Measurements from ENCODE around the gene ADAM12. TPM values are rescaled to one million over a fixed set of nuclear protein-coding genes. Genes with fewer than 3 reads are reported as not detected.

ADAM12 gene
- total RNA-seq, 2 experiments from 2014 or later, result 1.2 to 1.7 TPM

DNA sequence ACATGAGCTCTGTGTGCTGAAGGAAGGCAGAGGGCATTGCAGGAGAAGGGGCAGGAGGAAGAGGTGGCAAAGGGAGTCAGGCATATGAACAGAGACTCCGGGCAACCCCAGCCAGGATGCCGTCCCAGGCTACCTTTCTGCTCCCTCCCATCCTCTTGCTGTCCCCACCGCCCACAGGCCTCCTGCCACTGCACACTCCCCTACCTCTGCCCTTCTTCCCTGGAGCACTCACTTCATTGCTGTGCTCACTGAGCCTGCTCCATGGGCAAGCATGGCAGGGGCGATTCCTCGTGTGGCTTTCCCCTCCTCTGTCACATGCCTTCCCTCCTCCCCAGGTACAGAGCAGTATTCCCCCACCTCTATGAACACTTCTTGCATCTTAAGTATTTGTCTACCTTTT is 398.5 kb downstream of the ADAM12 start:
- CTCF ChIA-PET, result no interaction called here
- ATAC-seq (no peak), DNase-seq (no peak)
- Mint-ChIP-seq H3K9me3 (ENCODE audit: low read depth) (peaks cover 4% of the 10 kb centered on the region), H3K4me1 (no peaks in the 10 kb centered on the region), H3K4me3 (no peak overlapping the region), H3K27me3 (peaks cover 3% of the 10 kb centered on the region), H3K36me3 (ENCODE audit: low read depth) (no peaks in the 10 kb centered on the region), H3K27ac (no peak overlapping the region)
- intact Hi-C loops (cut with DNase I, micrococcal nuclease), result loop anchor here in 1 of 2 experiments (10.0 kb wide), 1 partner anchor 1865 kb away; no protein-coding TSS in a partner anchor
- POLR2A ChIA-PET, result no interaction called here

DNA sequence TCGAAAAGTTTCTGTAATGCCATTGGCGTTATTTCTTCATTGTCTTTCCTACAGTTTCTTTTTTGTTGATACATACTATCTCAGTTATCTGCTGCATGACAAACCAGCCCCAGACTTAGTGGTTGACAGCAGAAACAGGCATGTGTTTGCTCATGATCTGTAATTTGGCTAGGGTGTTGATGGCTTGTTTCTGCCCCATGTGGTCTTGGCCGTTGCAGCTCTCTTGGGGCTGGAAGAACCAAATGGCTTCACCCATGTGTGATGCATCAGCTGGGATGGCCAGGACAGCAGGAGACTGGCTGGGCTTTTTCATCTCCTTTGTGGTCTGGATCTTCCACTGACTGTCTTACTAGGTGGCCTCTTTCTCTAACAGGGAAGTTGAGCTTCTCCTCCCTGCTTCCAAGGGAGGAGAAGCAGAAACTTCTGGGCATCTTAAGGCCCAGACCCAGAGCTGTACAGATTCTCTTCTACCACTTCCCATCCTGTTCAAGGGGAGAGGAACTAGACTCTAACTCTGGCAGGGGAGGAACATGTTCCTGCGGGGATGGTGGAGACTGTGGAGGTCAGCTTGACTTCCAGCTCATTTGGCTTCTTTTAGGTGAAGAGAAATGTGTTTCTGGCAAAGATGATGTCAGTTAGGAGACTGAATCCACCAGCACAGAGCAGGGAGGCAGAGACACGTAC is 402.6 kb downstream of the ADAM12 start:
- Mint-ChIP-seq H3K27ac (no peak overlapping the region), H3K27me3 (peaks cover 10% of the 10 kb centered on the region), H3K4me1 (no peaks in the 10 kb centered on the region), H3K9me3 (ENCODE audit: low read depth) (peaks cover 4% of the 10 kb centered on the region), H3K4me3 (no peak overlapping the region), H3K36me3 (ENCODE audit: low read depth) (no peaks in the 10 kb centered on the region)
- intact Hi-C loops (cut with DNase I, micrococcal nuclease), result loop anchor here in 1 of 2 experiments (10.0 kb wide), 1 partner anchor 1869 kb away; no protein-coding TSS in a partner anchor
- POLR2A ChIA-PET, result no interaction called here
- ATAC-seq, result no peak
- CTCF ChIA-PET, result no interaction called here
- DNase-seq, result no peak

DNA sequence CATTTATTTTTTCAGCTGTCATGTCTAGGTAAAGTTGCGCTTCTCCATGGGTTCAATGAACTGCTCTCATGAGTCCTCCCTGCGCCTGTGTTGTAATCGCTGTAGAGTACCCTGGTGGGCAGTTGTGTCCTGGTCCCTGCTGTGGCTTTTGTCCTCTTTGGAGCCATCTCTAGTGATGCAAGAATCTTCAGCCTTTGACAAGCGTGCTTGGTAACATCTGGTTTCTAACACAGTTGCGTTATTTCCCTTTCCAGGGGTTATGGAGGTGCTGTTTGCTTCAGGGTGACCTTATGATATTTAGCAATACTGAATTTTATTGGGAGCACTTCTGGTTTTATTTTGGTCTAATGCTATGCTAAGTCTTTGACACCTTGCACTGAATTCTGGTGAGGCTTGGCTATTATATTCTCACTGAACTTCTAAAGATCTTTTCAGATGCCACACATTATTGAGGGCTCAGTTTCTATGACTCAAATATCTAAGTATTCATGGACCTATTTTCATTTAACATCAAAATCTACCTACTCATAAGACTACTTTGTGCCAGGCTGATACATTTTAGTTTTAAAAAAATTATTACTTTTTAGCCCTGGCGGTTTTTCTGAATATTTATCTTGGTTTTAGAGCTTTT is 403.3 kb downstream of the ADAM12 start:
- ATAC-seq, result no peak
- DNase-seq, result no peak
- CTCF ChIA-PET, result interaction anchor here (1.0 kb wide), 1 partner anchor 152 kb away, joined by 3 read pairs; no protein-coding TSS in a partner anchor
- intact Hi-C loops (cut with DNase I, micrococcal nuclease), result loop anchor here in 1 of 2 experiments (5.0 to 10.0 kb wide), 3 partner anchors 402 to 1870 kb away; partner anchors contain the start of gene ADAM12
- no peak overlapping the region for H3K4me3 Mint-ChIP-seq
- H3K9me3 Mint-ChIP-seq (ENCODE audit: low read depth), result no peaks in the 10 kb centered on the region
- no peaks in the 10 kb centered on the region for H3K36me3 Mint-ChIP-seq (ENCODE audit: low read depth)
- H3K27ac Mint-ChIP-seq, result no peak overlapping the region
- POLR2A ChIA-PET, result no interaction called here
- H3K27me3 Mint-ChIP-seq, result peaks cover 12% of the 10 kb centered on the region
- no peaks in the 10 kb centered on the region for H3K4me1 Mint-ChIP-seq

GRCh38 chr10:125984346-125984745 is 403.9 kb downstream of the ADAM12 start:
- intact Hi-C loops (cut with DNase I, micrococcal nuclease), result loop anchor here in 1 of 2 experiments (5.0 to 10.0 kb wide), 3 partner anchors 403 to 1870 kb away; partner anchors contain the start of gene ADAM12
- no peak for DNase-seq
- no peaks in the 10 kb centered on the region for H3K36me3 Mint-ChIP-seq (ENCODE audit: low read depth)
- ATAC-seq, result no peak
- H3K27me3 Mint-ChIP-seq, result peaks cover 14% of the 10 kb centered on the region
- no peaks in the 10 kb centered on the region for H3K4me1 Mint-ChIP-seq
- no peak overlapping the region for H3K27ac Mint-ChIP-seq
- H3K9me3 Mint-ChIP-seq (ENCODE audit: low read depth), result no peaks in the 10 kb centered on the region
- ChIA-PET POLR2A (no interaction called here), CTCF (interaction anchor here (1.0 kb wide), 1 partner anchor 152 kb away, joined by 3 read pairs; no protein-coding TSS in a partner anchor)
- H3K4me3 Mint-ChIP-seq, result no peak overlapping the region

- CTCF ChIA-PET, result interaction anchor here (0.6 to 2.0 kb wide), 3 partner anchors 16 to 518 kb away, joined by 3 to 6 read pairs (median 3); no protein-coding TSS in a partner anchor
- H3K27ac Mint-ChIP-seq, result no peak overlapping the region
- intact Hi-C loops (cut with DNase I, micrococcal nuclease), result loop anchor here (2.0 to 10.0 kb wide), 5 partner anchors 404 to 1871 kb away; partner anchors contain the start of gene ADAM12 (in 1 of the 2)
Observed at GRCh38 chr10:125983656-125984055, 404.6 kb downstream of the ADAM12 start.

DNA sequence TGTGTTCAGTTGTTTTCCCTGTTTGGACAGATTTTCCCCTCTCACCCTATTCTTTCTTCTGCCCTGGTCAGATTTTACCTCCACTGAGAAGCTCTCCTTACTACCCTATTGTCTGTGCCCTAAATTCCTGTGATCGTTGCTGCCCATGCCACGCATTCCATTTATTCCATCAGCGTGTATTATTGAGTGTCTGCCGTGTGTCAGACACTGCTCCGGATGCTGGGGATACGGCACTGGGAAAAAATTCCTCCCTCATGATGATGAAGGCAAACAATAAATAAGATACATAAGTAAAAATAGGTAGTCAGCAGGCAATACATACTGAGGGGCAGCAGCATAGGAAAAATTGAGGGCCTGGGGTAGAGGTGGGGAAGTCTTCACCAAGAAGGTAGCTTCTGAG is 405.1 kb downstream of the ADAM12 start:
- POLR2A ChIA-PET, result no interaction called here
- no peaks in the 10 kb centered on the region for H3K36me3 Mint-ChIP-seq (ENCODE audit: low read depth)
- no peaks in the 10 kb centered on the region for H3K9me3 Mint-ChIP-seq (ENCODE audit: low read depth)
- H3K27me3 Mint-ChIP-seq, result peaks cover 14% of the 10 kb centered on the region
- no peak for ATAC-seq
- CTCF ChIA-PET, result interaction anchor here (0.6 to 2.0 kb wide), 7 partner anchors 12 to 1871 kb away, joined by 3 to 6 read pairs (median 3); no protein-coding TSS in a partner anchor
- H3K27ac Mint-ChIP-seq, result no peak overlapping the region
- no peak overlapping the region for H3K4me3 Mint-ChIP-seq
- intact Hi-C loops (cut with DNase I, micrococcal nuclease), result loop anchor here (2.0 to 10.0 kb wide), 5 partner anchors 404 to 1872 kb away; partner anchors contain the start of gene ADAM12 (in 1 of the 2)
- H3K4me1 Mint-ChIP-seq, result no peaks in the 10 kb centered on the region
- no peak for DNase-seq

More at GRCh38 chr10:125983656-125984055, 404.6 kb downstream of the ADAM12 start:
- no peak for DNase-seq
- peaks cover 14% of the 10 kb centered on the region for H3K27me3 Mint-ChIP-seq
- no peaks in the 10 kb centered on the region for H3K9me3 Mint-ChIP-seq (ENCODE audit: low read depth)
- POLR2A ChIA-PET, result no interaction called here
- no peaks in the 10 kb centered on the region for H3K36me3 Mint-ChIP-seq (ENCODE audit: low read depth)
- H3K4me1 Mint-ChIP-seq, result no peaks in the 10 kb centered on the region
- H3K4me3 Mint-ChIP-seq, result no peak overlapping the region
- ATAC-seq, result no peak

GRCh38 chr10:125982260-125982948 is 405.9 kb downstream of the ADAM12 start:
- Mint-ChIP-seq H3K27ac (no peak overlapping the region), H3K9me3 (ENCODE audit: low read depth) (no peaks in the 10 kb centered on the region), H3K36me3 (ENCODE audit: low read depth) (no peaks in the 10 kb centered on the region), H3K4me3 (no peak overlapping the region), H3K4me1 (no peaks in the 10 kb centered on the region), H3K27me3 (peaks cover 14% of the 10 kb centered on the region)
- ChIA-PET CTCF (interaction anchor here (0.6 to 2.0 kb wide), 9 partner anchors 11 to 1872 kb away, joined by 3 to 6 read pairs (median 3); no protein-coding TSS in a partner anchor), POLR2A (no interaction called here)
- intact Hi-C loops (cut with DNase I, micrococcal nuclease), result loop anchor here (1.0 to 10.0 kb wide), 7 partner anchors 405 to 1872 kb away; partner anchors contain the start of gene ADAM12 (in 1 of the 2)
- DNase-seq, result no peak
- peak; percentile 57 for ATAC-seq

- no peaks in the 10 kb centered on the region for H3K4me1 Mint-ChIP-seq
- CTCF ChIA-PET, result no interaction called here
- intact Hi-C loops (cut with DNase I, micrococcal nuclease), result loop anchor here (1.0 to 10.0 kb wide), 4 partner anchors 407 to 1874 kb away; partner anchors contain the start of gene ADAM12 (in 1 of the 2)
- ATAC-seq, result no peak
- no peaks in the 10 kb centered on the region for H3K36me3 Mint-ChIP-seq (ENCODE audit: low read depth)
- no peak for DNase-seq
- H3K9me3 Mint-ChIP-seq (ENCODE audit: low read depth), result no peaks in the 10 kb centered on the region
- peaks cover 15% of the 10 kb centered on the region for H3K27me3 Mint-ChIP-seq
- H3K4me3 Mint-ChIP-seq, result no peak overlapping the region
- no peak overlapping the region for H3K27ac Mint-ChIP-seq
- POLR2A ChIA-PET, result no interaction called here
Observed at GRCh38 chr10:125980521-125981035, 407.7 kb downstream of the ADAM12 start.

DNA sequence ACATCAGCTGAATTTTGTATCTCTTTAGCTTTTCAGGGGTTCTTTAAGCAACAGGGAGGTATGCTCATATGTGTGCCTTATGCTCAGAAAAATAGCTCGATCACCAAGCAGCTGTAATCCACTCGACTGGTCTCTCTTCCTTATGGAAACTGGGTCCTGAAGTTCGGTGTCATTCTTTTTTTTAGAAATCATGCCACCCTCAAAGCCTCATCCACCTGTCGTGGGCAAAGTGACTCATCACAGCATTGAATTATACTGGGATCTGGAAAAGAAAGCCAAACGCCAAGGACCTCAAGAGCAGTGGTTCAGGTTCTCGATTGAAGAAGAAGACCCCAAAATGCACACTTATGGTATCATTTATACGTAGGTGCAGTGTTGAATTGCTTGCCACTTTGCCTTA is 408.3 kb downstream of the ADAM12 start:
- POLR2A ChIA-PET, result no interaction called here
- Mint-ChIP-seq H3K27ac (no peak overlapping the region), H3K9me3 (ENCODE audit: low read depth) (no peaks in the 10 kb centered on the region), H3K27me3 (peaks cover 15% of the 10 kb centered on the region), H3K36me3 (ENCODE audit: low read depth) (no peaks in the 10 kb centered on the region), H3K4me1 (no peaks in the 10 kb centered on the region), H3K4me3 (no peak overlapping the region)
- no peak for ATAC-seq
- no peak for DNase-seq
- CTCF ChIA-PET, result no interaction called here
- intact Hi-C loops (cut with DNase I, micrococcal nuclease), result loop anchor here (1.0 to 10.0 kb wide), 4 partner anchors 407 to 1875 kb away; partner anchors contain the start of gene ADAM12 (in 1 of the 2)

DNA sequence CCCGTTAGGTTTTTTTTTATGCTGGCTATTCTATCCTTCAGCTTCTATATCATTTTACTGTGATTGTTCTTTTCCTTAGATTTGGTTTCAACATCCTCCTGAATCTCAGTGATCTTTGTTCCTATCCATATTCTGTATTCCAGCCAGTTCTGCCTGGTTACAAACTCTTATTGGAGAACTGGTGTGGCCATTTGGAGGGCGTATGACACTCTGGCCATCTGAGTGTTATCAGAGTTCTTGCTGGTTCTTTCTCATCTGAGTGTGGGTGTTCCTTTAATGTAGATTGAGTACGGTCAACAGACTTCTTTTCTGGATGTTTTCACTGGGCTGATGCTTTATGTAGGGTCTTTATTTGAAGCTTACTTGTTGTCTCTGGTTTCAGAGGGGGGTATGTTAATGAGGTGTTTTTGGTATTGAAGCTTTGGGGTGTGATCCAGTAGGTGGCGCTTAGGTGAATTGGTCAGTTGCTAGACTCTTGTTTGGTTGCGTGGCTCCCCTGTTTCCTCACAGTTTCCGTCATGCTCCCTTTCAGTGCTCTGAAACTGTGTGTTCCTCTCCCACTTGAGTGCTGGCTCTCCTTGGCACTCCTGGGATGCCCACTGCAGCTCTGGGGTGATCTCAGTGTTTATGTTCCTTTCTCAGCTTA is 411.2 kb downstream of the ADAM12 start:
- POLR2A ChIA-PET, result no interaction called here
- CTCF ChIA-PET, result interaction anchor here (0.6 kb wide), 1 partner anchor 219 kb away, joined by 3 read pairs; no protein-coding TSS in a partner anchor
- H3K4me1 Mint-ChIP-seq, result no peaks in the 10 kb centered on the region
- H3K9me3 Mint-ChIP-seq (ENCODE audit: low read depth), result no peaks in the 10 kb centered on the region
- H3K4me3 Mint-ChIP-seq, result no peak overlapping the region
- H3K36me3 Mint-ChIP-seq (ENCODE audit: low read depth), result no peaks in the 10 kb centered on the region
- H3K27me3 Mint-ChIP-seq, result peaks cover 10% of the 10 kb centered on the region
- intact Hi-C loops (cut with DNase I, micrococcal nuclease), result no loop called here
- DNase-seq (no peak), ATAC-seq (no peak)
- no peak overlapping the region for H3K27ac Mint-ChIP-seq

All from activated CD4-positive, alpha-beta T cell treated with anti-CD3 and anti-CD28 coated beads for 36 hours (primary cell).